DMS114 treated with DMSO at 0.1 percent for 48 hours (cell line): Measurements from ENCODE around the gene HDHD2.
"Not testable (repeated sequence)": the region's sequence is repeated elsewhere in the genome, so short reads cannot be mapped to it uniquely, and the experiment has no call there.

ENCODE experiments used
- DNase-seq: peaks from one replicate; lab custom pipeline; 2025; ENCODE audit not compliant: unreplicated experiment; lab: John Stamatoyannopoulos, UW

HDHD2 gene, protein sequence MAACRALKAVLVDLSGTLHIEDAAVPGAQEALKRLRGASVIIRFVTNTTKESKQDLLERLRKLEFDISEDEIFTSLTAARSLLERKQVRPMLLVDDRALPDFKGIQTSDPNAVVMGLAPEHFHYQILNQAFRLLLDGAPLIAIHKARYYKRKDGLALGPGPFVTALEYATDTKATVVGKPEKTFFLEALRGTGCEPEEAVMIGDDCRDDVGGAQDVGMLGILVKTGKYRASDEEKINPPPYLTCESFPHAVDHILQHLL

DNA sequence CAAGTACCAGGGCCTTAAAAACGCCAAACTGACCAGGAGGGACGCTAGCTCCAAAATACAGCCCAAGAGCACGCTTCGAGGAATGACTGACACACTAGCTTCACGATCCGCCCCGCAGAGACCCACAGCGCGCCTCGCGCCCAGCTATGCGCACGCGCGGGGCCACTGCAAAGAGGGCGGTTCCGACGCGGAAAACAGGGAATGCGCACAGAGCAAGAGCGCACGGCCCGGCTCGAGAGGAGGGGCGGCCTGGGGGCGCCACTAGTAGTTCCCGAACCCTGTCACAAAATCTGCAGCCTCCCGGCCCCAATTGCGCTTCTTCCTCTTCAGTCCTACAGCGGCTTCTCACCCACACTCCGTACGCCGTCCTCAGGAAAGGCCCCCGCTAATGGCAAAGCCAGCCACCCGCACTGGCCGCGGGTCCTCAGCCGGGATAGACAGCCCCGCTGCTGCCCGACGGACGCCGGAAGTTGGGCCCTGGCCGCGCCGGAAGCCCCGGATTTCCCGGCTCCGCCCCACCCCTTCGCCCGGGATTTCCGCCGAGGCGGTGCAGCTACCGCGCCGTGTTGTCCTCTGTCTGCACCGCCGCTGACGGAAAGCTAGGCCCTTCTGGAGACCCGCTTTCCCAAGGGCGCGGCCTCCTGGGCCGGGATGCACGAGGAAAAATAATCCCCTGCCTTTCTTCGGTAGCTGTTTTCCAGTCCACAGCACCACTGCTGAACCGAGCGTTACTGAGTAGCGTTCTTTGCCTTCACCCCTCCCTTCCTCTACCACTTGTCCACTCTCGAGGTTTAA, at the start of gene HDHD2:
Gene HDHD2, minus strand, starts transcription at position 472 of the 795 bp plus-strand sequence. CDS start 14,061 bp downstream, outside the sequence.
- peak; percentile 75 for DNase-seq

DNA sequence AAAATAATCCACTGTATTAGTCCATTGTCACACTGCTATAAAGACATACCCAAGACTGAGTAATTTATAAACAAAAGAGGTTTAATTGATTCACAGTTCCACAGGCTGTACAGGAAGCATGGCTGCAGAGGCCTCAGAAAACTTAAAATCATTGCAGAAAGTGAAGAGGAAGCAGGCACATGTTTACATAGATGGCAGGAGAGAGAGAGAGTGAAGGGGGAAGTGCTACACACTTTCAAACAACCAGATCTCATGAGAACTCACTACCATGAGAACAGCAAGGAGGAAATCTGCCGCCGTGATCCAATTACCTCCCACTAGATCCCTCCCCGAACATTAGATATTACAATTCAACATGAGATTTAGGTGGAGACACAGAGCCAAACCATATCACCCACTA, 45.7 kb upstream of the HDHD2 start:
- DNase-seq, result not testable (repeated sequence)

DNA sequence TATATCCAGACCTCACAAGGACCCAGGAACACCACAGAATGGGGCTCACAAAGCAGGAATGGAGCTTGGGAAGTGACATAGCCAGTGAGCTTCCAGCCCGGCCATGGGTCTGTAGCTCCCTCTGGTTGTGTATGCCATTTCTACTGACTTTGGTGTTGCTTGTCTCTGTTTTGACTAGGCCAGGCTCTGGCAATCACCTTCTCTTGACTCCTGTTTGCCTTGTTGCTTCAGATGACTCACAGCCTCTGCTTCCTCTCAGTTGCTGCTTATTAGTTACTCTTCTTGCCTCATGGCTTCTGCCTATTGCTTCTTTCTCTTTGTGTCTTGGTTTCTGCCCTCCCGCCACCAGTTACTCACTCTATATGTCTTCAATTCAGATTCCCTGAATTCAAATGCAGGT, 41.7 kb upstream of the HDHD2 start:
- DNase-seq, result no peak

DNA sequence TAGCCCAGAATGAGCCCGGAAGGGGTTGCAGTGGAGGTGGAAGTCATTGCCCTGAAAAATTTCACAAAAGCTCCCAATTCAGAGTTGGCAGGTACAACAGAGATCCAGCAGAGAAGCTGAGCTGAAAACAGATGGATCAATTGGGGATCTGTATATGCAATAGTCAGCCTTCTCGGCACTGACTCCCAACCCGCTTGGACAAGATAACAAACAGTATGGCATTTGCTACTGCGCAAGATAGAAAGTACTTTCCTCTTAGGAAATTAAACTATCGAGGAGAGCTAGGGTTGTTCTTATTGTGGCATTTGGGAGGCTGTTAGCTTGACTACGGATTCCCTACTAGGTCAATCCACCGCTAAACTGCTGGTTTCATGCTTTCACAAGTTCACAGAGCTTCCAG, 37.4 kb upstream of the HDHD2 start:
- DNase-seq, result no peak

DNA sequence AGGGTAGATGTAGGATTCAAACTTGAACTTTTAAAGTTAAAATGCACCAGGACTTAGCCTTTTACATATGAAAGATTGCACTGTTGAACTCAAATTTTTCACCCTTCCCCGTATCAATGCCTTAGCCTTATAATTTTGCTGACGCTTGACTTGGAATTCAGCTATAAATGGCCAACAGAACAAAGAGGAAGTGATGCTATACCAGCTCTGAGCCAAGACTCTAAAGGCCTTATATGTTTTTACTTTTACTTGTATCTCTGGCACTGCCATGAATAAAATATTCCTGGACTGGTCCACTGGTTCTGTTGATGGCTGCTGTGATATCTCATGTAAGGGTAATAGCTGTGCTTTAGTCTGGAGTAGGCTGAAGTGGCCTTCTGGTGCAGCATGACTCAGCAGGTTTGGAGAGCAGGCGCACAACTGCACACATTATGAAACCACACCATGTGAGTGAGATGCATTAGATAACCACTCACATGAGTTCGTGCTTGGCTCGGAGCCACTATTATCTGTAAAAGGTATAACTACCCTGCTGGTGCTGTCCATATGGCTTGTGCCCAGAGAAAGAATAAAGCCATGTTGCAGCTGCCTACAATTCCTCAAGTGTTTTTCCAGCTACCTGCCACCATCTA, 34.2 kb upstream of the HDHD2 start:
- DNase-seq, result no peak

DNA sequence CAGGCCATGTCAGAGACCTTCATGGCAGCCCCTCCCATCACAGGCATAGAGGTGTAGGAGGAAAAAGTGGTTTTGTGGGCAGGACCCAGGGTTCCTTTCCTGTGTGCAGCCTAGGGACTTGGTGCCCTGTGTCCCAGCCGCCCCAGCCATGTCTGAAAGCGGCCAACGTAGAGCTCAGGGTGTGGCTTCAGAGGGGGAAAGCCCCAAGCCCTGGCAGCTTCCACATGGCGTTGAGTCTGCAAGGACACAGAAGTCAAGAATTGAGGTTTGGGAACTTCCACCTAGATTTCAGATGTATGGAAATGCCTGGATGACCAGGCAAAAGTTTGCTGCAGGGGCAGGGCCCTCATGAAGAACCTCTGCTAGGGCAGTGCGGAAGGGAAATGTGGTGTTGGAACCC, 31.9 kb upstream of the HDHD2 start:
- DNase-seq, result not testable (repeated sequence)

DNA sequence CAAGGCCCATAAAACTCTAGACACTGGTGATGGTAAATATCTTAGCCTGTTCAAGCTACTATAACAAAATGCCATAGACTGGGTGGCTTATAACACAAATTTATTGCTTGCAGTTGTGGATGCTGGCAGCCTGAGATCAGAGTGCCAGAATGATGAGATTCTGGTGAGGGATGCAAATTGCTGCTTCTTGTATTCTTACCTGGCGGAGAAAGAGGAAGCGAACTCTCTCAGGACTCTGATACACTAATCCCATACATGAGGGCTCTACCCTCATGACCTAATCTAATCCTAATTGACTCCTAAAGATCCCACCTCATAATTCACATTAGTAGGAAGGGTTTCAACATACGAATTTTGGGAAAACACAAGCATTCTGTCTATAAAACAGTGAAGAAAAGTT, 30.5 kb upstream of the HDHD2 start:
- DNase-seq, result no peak

DNA sequence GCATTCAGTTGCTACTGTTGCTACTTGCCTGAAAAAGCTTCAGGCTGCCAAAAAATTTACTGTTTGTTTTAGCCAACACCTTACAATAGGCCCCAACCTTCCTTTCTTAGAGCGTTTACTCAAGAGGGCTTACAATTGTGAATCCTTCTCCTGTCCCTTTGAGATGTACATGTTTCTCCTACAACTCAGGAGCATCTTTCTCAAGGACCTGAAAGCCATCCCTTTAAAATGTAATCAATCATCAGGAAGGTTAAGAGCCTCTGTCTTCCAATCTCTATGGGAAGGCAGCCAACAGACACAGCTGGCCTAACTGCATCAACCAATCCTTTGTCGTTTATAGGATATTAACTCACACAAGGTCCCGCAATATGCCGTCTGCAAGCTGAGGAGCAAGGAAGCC, 29.2 kb upstream of the HDHD2 start:
- no peak for DNase-seq

DNA sequence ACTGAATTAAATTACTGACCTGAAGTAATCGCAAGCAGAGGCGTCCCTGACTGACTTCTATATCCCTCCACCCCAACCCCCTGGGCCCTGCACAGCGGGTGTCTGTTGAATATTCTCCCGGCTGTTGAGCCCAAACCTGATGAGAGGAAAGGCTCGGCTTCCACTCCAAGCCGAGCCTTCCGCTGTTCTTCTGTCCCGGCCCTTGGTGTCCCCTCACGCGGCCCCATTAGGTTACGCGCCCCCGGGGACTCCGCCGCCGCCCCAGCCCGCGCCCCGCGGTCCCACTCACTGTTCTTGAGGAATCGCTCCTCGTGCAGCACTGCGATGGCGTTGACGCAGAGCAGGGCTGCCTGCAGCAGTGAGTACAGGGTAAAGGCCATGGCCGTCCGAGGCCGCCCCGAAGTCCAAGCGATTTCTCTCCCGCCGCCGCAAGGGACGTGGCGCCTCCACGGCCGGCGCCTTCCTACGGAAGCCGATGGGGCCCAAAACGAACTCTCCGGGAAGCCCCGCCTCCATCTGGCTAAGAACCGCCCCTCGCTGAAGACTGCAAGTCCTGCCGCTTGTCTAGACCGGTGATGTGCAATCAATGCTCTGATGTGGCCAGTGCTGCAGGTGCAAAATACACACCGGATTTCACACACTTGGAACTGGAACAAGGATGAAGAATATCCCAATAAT, 25.7 kb upstream of the HDHD2 start, which contains the start of gene IER3IP1:
Gene IER3IP1, minus strand, starts transcription at position 467 of the 678 bp plus-strand sequence. Its CDS starts 87 bp downstream, at position 380.
- peak; percentile 88 for DNase-seq

DNA sequence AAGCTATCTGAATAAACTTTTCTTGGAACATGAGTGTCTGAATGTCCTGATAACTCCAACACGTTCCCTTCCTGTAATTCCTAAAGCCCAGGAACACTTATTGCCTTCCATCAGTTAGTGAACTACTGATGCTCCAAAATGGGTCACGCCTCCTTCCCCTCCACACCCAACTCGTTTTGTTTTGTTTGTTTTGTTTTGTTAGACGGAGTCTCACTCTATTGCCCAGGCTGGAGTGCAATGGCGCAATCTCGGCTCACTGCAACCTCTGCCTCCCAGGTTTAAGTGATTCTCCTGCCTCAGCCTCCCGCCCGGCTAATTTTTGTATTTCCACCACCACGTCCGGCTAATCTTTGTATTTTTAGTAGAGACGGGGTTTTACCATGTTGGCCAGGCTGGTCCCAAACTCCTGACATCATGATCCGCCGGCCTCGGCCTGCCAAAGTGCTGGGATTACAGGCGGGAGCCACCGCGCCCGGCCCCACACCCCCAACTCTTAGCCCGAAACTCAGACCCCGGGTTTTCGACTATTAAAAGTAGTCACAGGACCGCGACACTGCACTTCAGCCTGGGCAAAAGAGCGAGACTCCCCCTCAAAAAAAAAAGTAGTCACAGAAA, 25.1 kb upstream of the HDHD2 start:
- DNase-seq, result no peak

DNA sequence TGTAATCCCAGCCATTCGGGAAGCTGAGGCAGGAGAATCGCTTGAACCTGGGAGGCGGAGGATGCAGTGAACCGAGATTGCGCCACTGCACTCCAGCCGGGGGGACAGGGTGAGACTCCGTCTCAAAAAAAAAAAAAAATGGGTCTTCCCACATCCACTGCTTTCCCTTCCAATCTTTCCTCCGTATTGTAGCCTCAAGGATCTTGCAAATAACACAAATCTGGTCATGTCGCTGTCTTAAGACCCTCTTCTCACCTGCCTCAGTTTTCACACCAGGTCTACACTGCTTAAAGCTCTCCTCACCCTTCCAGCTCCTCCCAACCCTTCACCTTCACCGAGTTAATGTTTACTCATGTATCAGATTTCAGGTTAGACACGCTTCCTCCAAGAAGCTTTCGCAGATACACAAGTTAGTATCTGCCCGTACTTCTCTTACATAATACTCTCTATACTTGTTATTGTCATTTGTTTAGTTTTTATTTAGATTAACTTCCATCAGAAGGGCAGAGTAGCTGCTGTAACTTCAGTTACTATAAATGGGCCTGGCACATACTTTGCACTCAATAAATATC, 24.3 kb upstream of the HDHD2 start:
- no peak for DNase-seq

DNA sequence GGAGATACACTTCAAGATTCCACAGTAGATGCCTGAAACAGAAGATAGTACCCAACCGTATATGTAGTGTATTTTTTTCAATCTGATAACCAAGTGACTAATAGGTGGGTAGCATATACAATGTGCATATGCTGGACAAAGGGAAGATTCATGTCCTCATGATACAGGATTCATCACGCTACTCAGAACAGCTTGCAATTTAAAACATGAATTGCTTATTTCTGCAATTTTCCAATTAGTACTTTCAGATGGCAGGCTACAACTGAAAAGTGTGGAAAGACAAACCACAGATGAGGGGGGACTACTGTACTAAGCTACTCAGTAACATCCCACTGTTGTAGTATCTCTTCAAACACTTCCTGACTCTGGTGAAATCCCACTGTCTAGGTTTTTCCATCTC, 22.2 kb upstream of the HDHD2 start:
- no peak for DNase-seq

DNA sequence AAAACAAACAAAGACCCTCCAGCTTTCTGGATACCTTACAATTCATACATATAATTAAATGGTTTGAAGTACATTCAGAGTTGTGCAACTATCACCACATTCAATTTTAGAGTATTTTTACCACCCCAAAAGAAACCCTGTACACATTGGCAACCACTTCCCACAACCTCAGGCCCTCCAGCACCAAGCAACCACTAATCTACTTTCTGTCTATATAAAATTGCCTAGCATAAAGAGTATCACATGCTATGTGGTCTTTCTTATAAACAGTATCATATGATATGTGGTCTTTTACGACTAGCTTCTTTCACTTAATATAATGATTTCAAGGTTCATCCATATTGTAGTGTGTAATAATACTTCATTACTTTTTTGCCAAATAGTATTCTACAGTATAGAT, 18.6 kb upstream of the HDHD2 start:
- DNase-seq, result no peak

DNA sequence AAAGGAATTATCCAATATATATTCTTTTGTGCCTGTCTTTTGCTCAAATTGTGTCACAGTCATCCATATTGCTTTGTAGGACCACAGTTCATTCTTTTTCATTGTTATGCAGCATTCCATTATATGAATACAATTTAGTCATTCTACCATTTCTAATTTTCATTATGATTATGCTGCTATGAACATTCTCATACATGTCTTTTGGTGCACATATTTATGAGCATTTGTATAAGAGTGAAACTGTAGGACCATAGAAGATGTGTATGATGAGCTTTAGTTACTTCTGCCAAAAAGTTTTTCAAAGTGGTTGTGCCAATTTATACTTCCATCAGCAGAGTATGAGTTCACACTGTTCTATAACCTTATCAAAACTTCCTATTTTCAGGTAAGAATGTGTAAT, 18.2 kb upstream of the HDHD2 start:
- DNase-seq, result no peak

DNA sequence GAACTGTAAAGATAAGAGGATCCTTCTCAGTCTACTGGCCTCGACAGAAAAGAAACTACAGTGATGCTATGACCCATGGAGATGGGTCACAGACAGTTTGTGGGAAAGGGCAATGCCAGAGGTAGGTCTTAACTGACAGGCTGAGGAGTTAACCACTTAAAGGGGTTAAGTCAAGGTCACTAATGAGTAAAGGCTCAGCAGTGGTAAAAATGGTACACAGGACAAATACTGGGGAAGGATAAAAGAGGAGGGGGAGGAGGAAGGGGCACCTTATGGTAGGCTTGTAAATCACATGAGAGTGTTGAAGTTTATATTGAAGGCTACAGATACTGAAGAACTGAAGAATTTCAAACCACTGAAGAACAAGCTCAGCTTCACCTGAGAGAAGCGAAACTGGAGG, 16.0 kb upstream of the HDHD2 start:
- no peak for DNase-seq

DNA sequence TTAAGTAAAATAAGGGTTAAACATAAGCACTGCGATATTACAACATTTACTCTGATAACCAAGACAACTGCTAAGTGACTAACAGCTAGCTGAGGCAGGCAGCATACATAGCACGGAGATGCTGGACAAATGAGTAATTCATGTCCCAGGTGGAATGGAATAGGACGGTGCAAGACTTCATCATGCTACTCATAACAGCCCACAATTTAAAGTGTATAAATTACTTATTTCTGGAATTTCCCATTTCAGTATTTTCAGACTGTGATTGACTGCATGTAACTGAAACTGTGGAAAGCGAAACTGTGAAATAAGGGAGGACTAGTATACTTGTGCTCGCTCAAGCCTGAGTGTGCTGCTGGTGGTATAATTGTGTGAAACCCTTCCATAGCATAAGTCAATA, 12.9 kb upstream of the HDHD2 start:
- DNase-seq, result no peak

DNA sequence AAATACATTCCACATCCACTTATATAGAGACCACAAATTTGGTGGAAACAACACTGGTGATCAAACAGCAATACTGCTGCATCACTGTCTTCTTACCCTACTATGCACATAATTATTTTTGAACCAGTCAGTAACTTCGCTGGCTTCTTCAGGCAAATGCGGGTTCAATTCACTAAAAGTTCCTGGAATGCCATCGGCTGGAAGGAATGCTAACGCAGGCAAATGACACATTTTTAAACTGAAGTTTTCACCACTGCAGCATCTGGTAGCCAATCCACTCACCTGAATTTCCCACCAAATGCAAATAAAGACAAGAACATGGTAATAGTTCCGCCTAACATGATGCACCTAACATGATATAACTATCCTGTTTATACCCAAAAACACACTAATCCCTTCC, 10.0 kb upstream of the HDHD2 start:
- DNase-seq, result no peak

DNA sequence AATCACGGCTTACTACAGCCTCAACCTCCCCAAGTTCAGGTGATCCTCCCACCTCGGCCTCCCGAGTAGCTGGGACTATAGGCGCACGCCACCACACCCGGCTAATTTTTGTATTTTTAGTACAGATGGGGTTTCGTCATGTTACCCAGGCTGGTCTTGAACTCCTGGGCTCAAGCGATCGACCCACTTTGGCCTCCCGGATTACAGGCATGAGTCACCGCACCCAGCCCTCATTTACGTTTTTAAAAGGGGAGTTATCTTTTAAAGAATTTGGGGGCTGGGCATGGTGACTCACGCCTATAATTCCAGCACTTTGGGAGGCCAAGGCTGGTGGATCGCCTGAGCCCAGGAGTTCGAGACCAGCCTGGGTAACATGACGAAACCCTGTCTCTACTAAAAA, 8.1 kb upstream of the HDHD2 start:
- not testable (repeated sequence) for DNase-seq

DNA sequence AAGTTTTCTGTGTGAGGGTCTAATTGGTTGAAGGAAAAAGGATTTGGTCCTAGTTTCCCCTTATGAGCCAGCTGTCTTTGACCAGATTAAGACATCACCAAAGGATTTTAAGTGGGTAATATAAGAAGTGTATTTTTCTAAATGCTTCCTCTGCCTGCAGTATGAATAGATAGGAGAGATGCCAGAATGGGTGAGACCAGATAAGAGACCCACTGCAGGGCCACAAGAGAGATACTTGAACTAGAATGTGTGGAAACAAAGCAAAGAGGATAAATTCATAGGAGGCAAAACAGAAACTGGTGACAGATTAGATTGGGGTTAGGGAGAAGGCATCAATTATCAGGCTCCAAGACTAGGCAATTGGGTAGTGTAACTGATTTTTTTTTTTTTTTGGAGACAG, 1.1 kb upstream of the HDHD2 start:
- no peak for DNase-seq

DNA sequence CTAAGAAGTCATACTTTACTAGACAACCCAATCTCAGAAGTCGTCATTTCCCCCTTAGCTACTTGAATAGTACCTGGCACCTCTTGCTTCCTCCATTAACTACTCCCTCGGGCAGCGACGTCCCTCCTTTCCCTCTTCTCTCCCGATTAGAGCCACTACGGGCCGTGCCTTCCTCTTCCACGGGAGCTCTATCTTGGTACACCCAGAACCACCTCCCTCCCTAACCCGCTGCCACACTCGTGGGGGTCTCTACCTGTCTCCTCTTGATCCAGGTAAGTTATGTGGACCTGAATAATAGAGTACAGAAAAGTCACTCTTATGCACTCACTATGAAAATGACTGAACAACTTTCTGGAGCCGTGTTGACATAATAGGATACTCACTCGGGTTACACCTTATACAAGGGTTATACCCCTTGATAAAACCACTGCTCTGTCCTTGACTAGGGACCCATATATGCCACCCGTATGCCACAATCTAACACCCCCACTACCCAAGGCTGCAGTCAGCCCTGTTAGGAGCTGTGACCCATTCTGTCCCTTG, 595 bp upstream of the HDHD2 start:
- DNase-seq, result no peak
